GM12873 (cell line): ENCODE data around the gene GABBR2.

Experiments
- CTCF ChIP-seq: IDR thresholded peaks from 2 replicates; pipeline ENCODE4 v1.5.1; 2012; ENCODE audit warnings: low read depth, mild to moderate bottlenecking, moderate library complexity, low read length, control low read depth; ENCODE audit not compliant: insufficient read depth; ENCODE audit errors: missing control alignments

GABBR2 gene

DNA sequence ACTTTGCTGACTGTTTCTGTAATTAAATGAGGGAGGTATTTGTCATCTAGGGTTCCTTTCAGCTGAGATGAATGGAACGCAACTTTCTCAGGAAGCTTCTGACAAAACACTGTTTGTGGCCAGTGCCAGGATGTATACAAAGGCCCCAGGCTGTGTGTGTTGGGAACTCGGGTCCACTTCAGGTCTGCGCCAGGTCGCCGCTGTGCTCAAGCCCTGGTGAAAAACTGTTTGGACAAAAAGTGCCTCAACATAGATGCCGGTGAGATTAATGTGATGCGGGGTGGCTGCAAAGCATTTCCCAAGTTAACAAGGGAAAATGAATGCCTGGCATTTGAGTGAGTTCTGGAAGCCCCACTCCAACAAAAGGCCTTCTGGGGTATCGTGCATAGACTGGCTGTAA lies 156.4 kb downstream of the GABBR2 start:
- TF ChIP-seq CTCF, result no peak

DNA sequence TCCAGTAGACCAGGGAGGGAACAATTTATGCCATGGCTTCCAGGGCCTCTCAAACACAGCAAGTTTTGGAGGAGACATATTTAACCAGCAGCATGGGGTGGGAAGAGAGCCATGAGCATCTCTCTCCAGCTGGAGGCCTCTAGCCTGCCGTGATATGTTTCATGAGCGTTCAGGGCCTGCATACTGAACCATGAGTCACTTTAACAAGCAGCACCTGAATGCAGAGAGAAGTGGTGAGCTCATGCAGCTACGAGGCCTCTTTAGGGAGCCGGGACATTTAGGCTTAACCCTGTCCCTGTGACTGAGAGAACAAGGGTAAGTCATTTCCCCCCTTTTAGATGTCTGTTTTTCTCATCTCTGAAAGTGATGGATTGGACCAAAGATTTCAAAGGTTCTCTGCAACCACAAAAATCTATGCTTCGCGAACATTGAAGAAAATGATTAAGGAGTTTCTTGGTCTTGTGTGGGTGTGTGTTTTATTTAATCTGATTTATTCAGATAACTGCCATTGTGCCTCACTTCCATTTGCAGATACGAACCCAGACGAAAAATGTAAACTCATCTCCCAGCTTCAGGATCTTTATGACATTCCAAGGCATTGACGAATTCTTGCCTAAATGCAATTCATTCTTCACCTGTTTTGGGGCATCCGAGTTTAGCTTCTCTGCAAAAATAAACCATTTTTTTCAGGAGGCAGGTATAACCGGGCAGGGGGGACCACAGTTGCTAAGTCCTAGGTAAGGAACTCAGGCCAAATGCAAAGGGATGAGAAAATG lies 157.0 kb downstream of the GABBR2 start:
- no peak for TF ChIP-seq CTCF

DNA sequence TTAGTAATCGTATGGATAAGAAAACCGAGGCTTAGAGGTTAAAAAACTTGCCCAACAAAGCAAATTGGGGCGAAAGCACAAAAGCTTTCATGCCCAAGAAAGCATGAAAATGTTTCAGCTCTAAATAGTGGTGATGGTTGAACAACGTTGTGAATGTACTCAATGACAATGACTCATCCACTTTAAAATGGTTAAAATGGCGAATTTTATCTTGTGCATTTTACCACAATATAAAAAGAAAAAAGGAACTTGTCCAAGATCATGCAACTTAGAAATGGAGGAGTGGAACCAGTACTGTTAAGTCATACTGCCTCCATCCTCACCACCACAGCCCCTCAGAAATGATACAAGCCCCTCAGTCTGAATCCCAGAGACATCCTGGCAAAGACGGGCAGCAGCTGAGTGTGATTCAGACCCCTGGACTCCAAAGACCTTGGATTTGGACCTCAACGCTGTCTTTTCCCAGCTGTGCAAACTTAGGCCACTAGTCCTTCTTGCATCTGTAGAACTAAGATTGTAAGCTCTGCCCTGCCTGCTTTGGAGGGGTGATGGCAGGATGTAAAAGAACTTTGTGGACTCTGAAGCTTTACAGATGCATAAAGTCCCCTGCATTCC lies 158.4 kb downstream of the GABBR2 start:
- TF ChIP-seq CTCF, result no peak

- TF ChIP-seq CTCF, result no peak
Measured at GRCh38 chr9:98549401-98549800, 159.3 kb downstream of the GABBR2 start.

DNA sequence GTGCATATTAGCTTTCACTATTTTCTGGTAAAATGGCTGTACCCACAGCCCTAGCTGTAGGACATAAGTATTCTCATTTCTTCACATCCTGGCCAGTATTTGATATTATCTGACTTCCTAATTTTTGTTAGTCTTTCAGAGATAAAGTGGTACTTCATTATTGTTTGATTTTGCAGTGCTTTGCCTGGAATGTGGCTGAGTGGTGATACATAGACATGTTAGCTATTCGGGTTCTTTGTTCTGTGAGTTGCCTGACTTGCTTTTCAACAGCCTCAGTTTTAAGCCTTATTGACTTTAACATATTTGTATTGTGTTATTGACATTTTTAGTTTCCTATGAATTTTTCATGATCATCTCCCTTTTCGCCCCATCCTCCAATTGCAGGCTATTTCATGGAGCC lies 161.1 kb downstream of the GABBR2 start:
- TF ChIP-seq CTCF, result no peak

GRCh38 chr9:98545021-98545420 lies 163.7 kb downstream of the GABBR2 start:
- no peak for TF ChIP-seq CTCF

- TF ChIP-seq CTCF, result no peak
Measured at GRCh38 chr9:98541684-98542230, 167.0 kb downstream of the GABBR2 start.
